ENCODE data around the gene ACER1.

DNA sequence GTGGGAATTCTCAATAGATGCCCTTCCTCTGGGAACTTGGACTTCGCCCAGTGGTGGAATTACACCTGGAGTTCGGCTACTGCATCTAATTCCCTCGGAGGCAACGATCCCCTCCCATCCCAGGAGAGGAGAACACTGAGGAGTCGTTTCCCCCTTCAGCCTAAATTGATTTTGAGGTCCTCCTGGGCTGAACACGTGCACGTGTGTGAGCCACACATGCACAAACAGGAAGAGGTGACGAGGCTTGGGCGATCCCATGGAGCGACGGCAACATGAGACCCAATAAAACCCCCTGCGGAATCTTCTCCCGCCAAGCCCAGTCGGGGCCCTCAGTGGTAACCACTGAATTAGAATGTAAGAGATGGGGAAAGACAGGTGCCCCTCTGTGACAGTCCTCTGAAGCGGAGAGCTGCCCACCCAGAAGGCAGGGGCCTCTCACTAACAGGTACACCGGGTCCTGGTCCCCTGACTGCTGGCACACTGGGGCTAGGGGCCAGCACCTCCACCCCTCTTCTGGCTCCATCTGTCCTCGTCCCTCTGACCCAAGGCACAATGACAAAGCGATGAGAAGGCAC lies 58.2 kb downstream of the ACER1 start:
- TF ChIP-seq, protein P1, sequence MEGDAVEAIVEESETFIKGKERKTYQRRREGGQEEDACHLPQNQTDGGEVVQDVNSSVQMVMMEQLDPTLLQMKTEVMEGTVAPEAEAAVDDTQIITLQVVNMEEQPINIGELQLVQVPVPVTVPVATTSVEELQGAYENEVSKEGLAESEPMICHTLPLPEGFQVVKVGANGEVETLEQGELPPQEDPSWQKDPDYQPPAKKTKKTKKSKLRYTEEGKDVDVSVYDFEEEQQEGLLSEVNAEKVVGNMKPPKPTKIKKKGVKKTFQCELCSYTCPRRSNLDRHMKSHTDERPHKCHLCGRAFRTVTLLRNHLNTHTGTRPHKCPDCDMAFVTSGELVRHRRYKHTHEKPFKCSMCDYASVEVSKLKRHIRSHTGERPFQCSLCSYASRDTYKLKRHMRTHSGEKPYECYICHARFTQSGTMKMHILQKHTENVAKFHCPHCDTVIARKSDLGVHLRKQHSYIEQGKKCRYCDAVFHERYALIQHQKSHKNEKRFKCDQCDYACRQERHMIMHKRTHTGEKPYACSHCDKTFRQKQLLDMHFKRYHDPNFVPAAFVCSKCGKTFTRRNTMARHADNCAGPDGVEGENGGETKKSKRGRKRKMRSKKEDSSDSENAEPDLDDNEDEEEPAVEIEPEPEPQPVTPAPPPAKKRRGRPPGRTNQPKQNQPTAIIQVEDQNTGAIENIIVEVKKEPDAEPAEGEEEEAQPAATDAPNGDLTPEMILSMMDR (IDR thresholded peaks at IDR 0.05) = no peak
- no peak for TF ChIP-seq POLR2A (IDR thresholded peaks at IDR 0.05)
